ENCODE data around the gene CCL28.

- no peak for TF ChIP-seq USF1 (IDR thresholded peaks at IDR 0.05)
- TF ChIP-seq YY1 (IDR thresholded peaks at IDR 0.05; ENCODE audit: low read depth) = no peak
- TF ChIP-seq REST (IDR thresholded peaks at IDR 0.05; ENCODE audit: low read depth) = no peak
- TF ChIP-seq, protein P1, sequence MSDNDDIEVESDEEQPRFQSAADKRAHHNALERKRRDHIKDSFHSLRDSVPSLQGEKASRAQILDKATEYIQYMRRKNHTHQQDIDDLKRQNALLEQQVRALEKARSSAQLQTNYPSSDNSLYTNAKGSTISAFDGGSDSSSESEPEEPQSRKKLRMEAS (IDR thresholded peaks at IDR 0.05) = no peak
- no peak for TF ChIP-seq RAD21 (IDR thresholded peaks at IDR 0.05; ENCODE audit: low read depth)
- no peak for TF ChIP-seq EGR1 (IDR thresholded peaks at IDR 0.05)
- TF ChIP-seq EP300 (IDR thresholded peaks at IDR 0.05; ENCODE audit: borderline replicate concordance) = no peak
- TF ChIP-seq ZBTB7A (IDR thresholded peaks at IDR 0.05; ENCODE audit: low read depth) = no peak
- TF ChIP-seq TAF1 (IDR thresholded peaks at IDR 0.05; ENCODE audit: low read depth) = no peak
- TF ChIP-seq NFIC (IDR thresholded peaks at IDR 0.05) = no peak
- no peak for TF ChIP-seq FOXM1 (IDR thresholded peaks at IDR 0.05; ENCODE audit: borderline replicate concordance, low read depth)
Observed at GRCh38 chr5:43354774-43355173, 57.4 kb downstream of the CCL28 start.
